NCI-H1105 (cell line): ENCODE data around the gene RBM20.
A peak's percentile ranks its signal among the peaks of the same experiment; 100 is the strongest.

Source experiments
- DNase-seq: peaks from one replicate; lab custom pipeline; 2025; lab: John Stamatoyannopoulos, UW

RBM20 gene

DNA sequence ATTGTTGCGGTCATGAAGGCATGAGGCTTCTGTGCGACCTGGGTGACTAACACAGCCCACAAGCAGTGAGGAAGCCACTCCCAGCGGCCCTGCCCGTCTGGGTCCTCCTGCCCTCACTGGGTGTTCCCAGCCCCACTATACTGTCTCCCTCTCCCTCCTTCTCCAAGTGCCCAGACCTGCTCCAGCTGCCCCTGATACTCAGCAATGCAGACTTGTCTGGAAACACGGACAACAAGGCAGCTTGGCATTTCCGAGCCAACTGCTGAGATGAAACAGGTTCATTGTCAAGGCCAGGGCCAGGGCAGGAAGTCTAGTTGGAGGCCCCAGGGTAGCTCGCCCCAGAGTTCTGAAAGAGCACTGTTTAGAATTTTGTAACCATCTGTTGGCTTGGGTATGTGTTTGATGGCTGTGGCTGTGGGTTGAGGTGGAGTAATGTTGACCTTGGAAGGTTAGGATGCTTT lies 95.7 kb downstream of the RBM20 start:
- no peak for DNase-seq

DNA sequence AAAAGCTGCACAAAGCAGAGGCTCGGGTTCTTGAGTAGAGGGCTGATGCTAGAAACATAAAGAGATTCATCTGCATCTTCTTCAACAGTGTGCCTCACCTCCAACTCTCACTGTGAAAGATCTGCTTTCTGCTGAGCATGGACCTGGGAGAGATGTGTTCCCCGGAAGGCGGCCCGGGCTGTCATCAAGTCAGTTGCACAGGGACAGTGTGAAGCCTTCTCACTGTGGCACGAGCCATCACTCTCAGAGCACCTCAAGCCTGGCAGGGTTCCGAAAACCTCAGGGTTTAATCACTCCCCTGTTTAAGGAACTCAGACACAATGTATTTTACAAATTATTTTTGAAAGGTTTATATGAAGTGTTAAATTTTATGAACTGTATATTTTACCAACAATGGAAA lies 98.7 kb downstream of the RBM20 start:
- no peak for DNase-seq

GRCh38 chr10:110744782-110745181 lies 100.6 kb downstream of the RBM20 start:
- no peak for DNase-seq

DNA sequence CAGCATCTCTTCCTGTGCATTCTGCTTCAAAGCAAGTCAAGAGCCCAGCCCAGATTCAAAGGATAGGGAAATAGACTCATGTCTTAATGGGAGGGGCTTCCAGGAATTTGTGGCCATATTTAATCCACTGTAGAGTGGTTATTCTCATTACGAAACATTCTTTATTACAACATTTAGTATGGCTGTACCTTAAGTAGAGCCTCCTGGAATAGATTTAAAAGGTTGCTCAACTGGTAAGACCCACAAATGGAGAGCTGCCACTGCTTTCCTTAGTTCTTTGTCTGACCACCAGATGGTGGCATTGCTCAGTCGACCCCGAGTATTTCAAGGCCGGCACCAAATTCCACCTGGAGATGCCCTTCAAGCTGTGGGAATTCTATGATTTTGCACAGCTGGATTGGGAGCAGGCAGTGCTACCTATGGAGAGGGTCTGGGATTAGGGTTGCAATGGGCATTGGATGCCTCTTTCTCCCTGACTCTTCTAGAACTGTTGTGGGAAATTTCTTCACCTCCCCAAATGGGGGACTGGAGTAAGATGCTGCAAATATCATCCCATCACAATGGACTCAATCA lies 102.2 kb downstream of the RBM20 start:
- peak; percentile 26 for DNase-seq

GRCh38 chr10:110746969-110747608 lies 103.0 kb downstream of the RBM20 start:
- no peak for DNase-seq

- no peak for DNase-seq
Observed at GRCh38 chr10:110747609-110748464, 103.7 kb downstream of the RBM20 start.

- no peak for DNase-seq
Observed at GRCh38 chr10:110748970-110749369, 104.8 kb downstream of the RBM20 start.

- DNase-seq: no peak
Observed at GRCh38 chr10:110750931-110751330, 106.8 kb downstream of the RBM20 start.

DNA sequence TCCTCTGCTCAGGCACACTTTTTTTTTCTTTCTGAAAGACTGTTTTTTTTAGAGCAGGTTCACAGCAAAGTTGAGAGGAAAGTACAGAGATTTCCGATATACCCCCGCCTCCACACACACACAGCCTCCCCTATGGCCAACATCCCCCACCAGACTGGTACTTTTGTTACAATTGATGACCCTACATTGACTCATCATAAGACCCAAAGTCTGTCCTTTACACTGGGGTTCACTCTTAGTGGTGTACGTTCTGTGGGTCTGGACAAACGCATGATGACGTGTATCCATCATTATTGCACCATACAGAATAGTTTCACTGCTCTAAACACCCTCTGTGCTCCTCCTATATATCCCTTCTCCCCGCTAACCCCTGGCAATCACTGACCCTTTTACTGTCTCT lies 107.7 kb downstream of the RBM20 start:
- no peak for DNase-seq

- DNase-seq: no peak
Observed at GRCh38 chr10:110753462-110753861, 109.3 kb downstream of the RBM20 start.

DNA sequence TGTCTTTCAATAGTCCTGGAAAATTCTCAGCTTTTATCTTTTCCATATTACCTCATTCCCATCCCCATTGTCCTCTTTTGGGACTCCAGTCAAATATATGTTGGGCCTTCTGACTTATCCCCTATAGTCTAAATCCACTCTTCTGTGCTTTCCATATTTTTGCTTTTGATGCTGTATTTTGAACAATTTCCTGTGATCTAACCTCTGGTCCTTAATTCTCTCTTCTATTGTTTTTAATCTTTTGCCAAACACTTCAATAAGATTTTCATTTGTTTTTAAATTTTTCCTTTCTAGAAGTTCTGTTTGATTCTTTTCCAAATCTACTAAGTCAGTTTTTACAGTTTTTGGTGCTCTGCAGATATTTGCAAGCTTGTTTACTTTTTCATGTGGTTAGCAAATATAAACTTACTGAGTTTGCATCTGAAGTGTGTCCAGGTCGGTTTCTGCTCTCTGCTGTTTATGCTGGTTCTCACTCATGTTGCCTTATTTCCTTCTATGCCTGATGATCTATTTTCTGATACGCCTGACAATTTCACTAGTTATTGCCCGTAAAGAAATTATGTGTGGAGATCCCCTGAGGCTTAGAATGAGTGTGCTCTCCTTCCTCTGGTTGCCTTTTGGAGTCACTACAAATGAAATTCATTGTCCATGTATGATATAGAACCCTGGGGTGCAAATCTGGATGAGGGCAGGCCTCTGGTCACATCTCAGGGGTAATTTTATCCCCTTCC lies 110.4 kb downstream of the RBM20 start:
- no peak for DNase-seq

GRCh38 chr10:110755781-110756180 lies 111.6 kb downstream of the RBM20 start:
- DNase-seq: no peak

GRCh38 chr10:110756876-110757275 lies 112.7 kb downstream of the RBM20 start:
- no peak for DNase-seq

- no peak for DNase-seq
Observed at GRCh38 chr10:110757586-110757985, 113.5 kb downstream of the RBM20 start.

DNA sequence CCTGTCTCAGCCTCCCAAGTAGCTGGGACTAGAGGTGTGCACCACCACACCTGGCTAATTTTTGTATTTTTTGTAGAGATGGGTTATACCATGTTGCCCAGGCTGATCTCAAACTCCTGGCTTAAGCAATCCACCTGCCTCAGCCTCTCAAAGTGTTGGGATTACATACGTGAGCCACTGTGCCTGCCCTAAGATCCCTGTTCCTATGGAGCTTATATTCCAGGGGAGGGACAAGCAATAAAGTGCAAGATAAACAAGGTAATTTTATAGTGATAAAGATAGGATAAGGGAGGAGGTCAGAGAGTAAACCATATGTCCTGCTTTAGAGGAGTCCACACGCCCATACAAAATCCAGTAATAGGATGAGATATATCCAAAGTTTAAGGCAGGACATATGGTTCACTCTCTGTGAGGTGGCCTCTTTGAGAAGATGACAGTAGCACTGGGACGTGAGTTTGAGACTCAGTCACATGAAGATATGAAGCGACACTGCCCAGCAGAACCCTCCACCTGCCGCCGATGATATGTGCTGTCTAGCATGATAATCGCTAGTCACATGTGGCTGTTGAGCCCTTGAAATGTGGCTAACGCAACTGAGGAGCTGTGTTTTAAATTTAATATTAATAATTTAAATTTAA lies 114.1 kb downstream of the RBM20 start:
- DNase-seq: no peak

DNA sequence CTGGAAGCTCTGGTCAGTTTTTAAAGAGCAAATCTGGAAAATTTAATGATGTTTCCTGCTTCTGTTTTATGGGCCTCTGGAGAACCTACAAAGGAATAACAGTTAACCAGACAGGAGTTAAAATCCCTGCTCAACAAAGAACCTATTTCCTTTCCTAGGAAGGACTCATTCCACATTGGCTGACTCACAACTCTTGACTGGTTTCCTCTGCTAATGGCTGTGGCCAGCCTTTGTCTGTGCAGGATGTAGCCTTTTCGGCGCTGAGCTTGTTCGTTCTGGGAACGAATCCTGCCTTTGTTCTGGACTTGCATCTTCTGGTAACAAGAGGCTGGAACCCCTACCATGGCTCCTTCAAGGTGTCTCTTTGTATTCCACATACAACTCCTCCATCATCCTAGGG lies 114.8 kb downstream of the RBM20 start:
- DNase-seq: no peak

DNA sequence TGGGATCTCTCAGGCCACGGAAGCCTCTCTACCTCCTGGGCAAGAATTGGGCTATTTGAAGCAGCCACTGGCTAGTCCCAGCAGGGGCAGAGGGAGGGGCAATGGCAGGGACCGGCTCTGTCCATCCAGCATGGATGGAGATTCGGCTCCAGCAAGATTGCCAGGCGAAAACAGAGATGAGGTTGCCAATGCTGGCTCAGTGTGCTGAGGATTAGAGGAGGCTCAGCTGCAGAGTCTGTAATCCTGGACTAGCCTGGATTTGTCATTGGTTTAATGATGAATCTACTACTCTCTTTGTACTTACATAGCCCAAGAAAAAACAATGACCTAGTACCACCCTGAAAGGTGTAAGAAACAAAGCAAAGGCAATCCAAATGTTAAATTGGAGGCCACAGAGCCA lies 115.4 kb downstream of the RBM20 start:
- no peak for DNase-seq

DNA sequence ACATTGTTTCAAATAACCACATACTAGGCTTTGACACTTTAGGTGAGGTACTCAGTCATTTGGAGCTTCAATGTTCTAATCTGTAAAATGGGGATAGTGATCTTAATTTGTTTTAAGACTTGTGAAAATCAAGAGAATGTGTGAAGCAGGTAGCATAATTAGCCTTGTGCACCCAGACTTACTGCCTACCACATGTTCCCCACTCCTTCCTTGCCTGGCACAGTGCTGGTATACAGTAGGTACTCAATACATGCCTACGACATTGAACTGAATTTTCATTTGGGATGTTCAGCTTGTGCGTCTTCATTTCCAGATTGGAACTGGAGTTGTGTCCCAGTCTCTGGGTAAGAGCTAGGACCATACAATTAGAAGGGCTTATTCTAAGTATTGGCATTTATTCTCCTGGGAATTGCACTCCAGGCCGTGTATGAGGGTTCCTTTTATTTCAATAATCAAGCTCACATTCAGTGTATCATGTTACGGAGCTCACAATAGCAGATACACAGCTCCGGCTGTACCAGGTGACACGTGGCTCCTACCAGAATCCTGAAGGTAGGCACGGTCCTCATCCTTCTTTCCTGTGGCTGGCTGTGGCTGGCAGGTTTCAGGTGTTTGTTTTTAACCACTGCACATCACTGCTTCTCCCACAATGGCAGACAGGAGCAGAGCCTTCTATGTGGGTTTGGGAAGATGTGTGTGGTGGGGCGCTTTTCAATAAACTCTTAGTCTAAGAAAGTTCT lies 118.1 kb downstream of the RBM20 start:
- peak; percentile 50 for DNase-seq

DNA sequence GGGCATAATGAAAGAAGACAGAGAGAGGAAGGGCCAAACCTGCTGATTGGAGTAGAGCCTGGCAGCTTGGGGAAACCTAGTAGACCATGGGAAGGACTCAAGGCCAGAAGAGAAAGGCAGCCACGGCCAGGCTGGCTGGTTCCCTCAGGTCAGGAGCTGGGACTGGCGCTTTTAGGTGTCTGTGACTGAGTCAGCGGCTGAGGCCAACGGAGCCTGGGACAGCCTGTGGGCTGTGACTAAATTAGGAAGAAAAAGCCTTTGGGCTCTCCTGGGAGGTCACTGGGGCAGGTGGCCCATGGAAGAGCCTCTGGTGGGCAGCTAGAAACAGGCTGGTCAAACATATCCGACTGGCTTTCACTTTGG lies 118.7 kb downstream of the RBM20 start:
- no peak for DNase-seq

DNA sequence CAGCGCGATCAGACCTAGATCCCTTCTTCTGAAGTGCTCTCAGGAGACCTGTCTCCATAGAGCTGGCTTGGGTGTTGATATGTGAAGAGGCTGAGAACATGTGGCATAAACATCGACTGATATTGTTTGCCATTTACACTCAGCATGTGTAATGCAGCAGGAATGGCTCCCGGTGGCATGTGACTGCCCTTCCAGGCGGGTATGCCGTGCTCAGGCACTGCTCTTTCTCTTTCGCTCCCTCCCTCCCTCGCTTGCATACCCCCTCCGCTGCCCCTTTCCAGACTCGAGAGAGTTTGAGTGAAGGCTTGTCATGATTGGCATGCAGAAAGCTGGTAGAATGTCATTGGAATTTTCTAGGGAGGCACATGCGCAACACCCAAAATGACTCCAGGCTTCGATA lies 120.2 kb downstream of the RBM20 start:
- no peak for DNase-seq

GRCh38 chr10:110764793-110765512 lies 120.8 kb downstream of the RBM20 start:
- DNase-seq: no peak
